Measurements from ENCODE around the gene UBE2O.
"Not testable (repeated sequence)": the region's sequence is repeated elsewhere in the genome, so short reads cannot be mapped to it uniquely, and the experiment has no call there.

The UBE2O gene

DNA sequence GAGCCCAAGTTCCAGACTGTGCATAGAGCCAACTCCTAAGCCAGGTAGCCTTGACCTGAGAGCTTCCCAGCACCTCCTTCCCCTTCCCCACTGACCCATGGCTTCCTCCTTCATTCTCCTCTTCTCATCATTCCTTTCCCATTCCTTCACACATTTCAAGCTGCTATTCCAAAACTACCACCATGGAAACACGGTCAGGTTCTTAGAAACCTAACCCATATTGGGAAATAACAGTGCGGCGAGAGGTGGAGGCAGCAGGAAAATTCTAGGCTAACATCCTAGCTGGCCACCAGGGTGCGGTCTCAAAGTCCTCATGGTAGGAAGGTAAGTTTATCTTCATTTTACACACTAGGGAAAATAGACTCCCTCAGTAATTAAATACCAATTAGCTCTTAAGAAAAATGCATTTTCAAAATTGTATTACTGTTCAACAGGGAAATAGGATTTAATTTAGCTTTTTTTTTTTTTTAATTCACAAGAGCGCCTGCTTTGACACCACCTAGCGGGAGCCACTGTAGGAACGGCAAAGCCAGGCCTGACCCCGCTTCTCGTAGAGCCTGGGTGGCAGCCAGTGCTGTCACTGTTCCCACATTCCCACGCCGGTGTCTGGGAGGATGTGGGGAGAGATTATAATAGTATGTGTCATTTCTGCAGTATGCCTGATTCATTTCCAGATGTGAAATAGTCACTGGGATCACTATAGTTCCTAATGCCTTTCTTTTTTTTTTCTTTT lies 82.5 kb downstream of the UBE2O start:
- Histone ChIP-seq H3K9ac (ENCODE audit: low read length) (no peak overlapping the region), H3K9me3 (ENCODE audit: control insufficient read depth, insufficient read depth, low read depth, low read length) (no peaks in the 10 kb centered on the region), H3K4me3 (ENCODE audit: low read depth, low read length) (no peak overlapping the region), H3K27me3 (ENCODE audit: control insufficient read depth, insufficient read depth, low read length) (no peaks in the 10 kb centered on the region), H3K27ac (ENCODE audit: low read depth, low read length) (no peak overlapping the region), H3K4me1 (ENCODE audit: control insufficient read depth, insufficient read depth, low read length) (peaks cover 4% of the 10 kb centered on the region; the same call in 1 of the 2 replicates), H3K36me3 (ENCODE audit: control insufficient read depth, insufficient read depth, low read length) (no peaks in the 10 kb centered on the region)

DNA sequence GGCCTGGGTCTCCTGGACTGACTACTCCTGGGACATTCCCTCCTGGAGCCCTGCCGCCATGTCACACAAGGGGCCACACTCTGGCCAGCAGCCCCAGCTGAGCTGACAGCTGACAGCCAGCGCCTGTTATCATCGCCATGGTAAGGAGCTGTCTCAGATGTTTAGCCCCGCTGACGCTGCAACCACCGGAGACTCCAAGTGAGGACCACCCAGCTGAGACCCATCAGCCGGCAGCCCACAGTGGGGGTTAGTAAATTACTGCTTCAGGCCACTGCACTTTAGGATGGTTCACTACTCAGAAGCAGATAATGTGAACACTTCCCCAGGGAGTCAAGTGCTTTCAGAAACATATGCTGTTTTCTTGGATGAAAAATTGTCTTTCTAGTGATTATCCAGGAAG lies 83.1 kb downstream of the UBE2O start:
- H3K4me3 ChIP-seq (ENCODE audit: low read depth, low read length) = no peak overlapping the region
- H3K27me3 ChIP-seq (ENCODE audit: control insufficient read depth, insufficient read depth, low read length) = no peaks in the 10 kb centered on the region
- no peaks in the 10 kb centered on the region for H3K9me3 ChIP-seq (ENCODE audit: control insufficient read depth, insufficient read depth, low read depth, low read length)
- H3K27ac ChIP-seq (ENCODE audit: low read depth, low read length) = no peak overlapping the region
- peaks cover 4% of the 10 kb centered on the region; the same call in 1 of the 2 replicates for H3K4me1 ChIP-seq (ENCODE audit: control insufficient read depth, insufficient read depth, low read length)
- H3K36me3 ChIP-seq (ENCODE audit: control insufficient read depth, insufficient read depth, low read length) = no peaks in the 10 kb centered on the region
- H3K9ac ChIP-seq (ENCODE audit: low read length) = no peak overlapping the region

DNA sequence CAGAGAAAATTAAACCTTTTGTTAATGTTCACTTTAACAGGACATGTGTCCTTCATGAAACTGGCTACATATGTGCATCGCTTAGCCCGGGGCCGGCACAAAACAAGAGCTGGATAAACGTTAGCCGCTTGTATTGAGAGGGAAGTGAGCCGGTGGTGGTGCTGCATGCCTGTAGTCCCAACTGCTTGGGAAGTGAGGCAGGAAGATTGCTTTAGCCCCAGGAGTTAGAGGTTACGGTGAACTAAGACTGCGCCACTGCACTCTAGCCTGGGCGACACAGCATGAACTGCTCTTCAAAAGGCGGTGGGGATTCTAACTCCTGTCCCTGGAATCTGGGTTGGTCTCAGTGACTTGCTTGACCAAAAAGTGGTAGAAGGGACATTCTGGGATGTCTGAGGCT lies 83.6 kb downstream of the UBE2O start:
- Histone ChIP-seq H3K9me3 (ENCODE audit: control insufficient read depth, insufficient read depth, low read depth, low read length) (no peaks in the 10 kb centered on the region), H3K4me1 (ENCODE audit: control insufficient read depth, insufficient read depth, low read length) (peaks cover 4% of the 10 kb centered on the region; the same call in 1 of the 2 replicates), H3K4me3 (ENCODE audit: low read depth, low read length) (no peak overlapping the region), H3K36me3 (ENCODE audit: control insufficient read depth, insufficient read depth, low read length) (no peaks in the 10 kb centered on the region), H3K27ac (ENCODE audit: low read depth, low read length) (no peak overlapping the region), H3K9ac (ENCODE audit: low read length) (no peak overlapping the region), H3K27me3 (ENCODE audit: control insufficient read depth, insufficient read depth, low read length) (no peaks in the 10 kb centered on the region)

DNA sequence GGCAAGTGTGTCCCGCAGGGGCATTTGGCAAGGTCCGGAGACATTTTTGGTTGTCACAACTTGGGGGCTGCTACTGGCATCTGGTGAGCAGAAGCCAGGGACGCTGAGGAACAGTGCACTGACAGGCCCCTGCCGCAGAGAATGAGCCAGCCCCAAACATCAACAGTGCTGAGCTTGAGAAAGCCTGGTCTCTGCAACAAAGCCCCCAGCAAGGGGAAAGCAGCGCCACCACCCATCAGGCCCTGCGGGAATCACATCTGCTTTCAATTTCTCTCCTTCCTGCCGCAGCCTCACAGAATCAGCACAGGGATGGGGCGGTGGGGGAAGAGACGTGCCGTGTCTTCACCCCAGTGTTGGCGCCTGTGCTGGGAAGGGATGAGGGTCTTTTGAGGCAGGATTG lies 84.4 kb downstream of the UBE2O start:
- Histone ChIP-seq H3K9me3 (ENCODE audit: control insufficient read depth, insufficient read depth, low read depth, low read length) (no peaks in the 10 kb centered on the region), H3K4me3 (ENCODE audit: low read depth, low read length) (no peak overlapping the region), H3K9ac (ENCODE audit: low read length) (no peak overlapping the region), H3K36me3 (ENCODE audit: control insufficient read depth, insufficient read depth, low read length) (no peaks in the 10 kb centered on the region), H3K4me1 (ENCODE audit: control insufficient read depth, insufficient read depth, low read length) (0 out of 2 replicates have a peak, but pooled peaks cover under 1% of the 10 kb centered on the region), H3K27me3 (ENCODE audit: control insufficient read depth, insufficient read depth, low read length) (no peaks in the 10 kb centered on the region), H3K27ac (ENCODE audit: low read depth, low read length) (no peak overlapping the region)

DNA sequence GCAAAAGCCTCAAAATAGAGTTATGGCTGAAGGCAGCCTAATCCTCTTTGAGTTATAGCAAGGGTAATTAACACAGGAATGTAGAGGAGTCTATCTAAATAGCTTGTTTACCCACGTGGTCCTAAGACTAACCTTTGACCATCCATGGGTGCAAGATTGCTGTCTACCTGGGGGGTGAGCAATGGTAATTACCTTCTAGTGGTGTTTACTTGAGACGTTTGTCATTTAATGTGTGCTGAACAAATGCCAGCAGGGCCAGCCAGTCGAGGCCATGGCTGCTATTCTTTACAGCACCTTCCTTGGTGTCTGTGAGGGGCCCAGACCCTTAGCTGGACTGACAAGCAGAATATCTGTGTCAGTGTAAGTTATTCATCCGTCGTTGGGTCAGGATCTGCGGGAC lies 85.3 kb downstream of the UBE2O start:
- Histone ChIP-seq H3K27me3 (ENCODE audit: control insufficient read depth, insufficient read depth, low read length) (no peaks in the 10 kb centered on the region), H3K27ac (ENCODE audit: low read depth, low read length) (no peak overlapping the region), H3K9me3 (ENCODE audit: control insufficient read depth, insufficient read depth, low read depth, low read length) (no peaks in the 10 kb centered on the region), H3K4me1 (ENCODE audit: control insufficient read depth, insufficient read depth, low read length) (no peaks in the 10 kb centered on the region), H3K36me3 (ENCODE audit: control insufficient read depth, insufficient read depth, low read length) (no peaks in the 10 kb centered on the region), H3K4me3 (ENCODE audit: low read depth, low read length) (no peak overlapping the region), H3K9ac (ENCODE audit: low read length) (no peak overlapping the region)

DNA sequence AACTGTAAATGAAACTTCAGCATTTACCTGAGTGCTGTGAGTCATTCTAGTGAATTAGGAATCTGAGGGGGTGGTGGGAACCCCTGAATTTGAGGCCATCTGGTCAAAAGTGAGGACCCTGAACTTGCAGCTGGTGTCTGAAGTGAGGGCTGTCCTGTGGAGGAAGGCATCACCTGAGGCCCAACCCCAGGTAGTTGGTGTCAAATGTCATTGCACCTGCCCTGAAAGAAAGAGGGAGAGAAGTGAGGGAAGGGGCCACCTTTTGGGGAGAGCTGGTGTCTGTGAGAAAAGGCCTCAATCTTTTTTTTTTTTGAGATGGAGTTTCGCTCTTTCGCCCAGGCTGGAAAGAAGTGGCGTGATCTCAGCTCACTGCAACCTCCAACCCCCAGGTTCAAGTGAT lies 86.7 kb downstream of the UBE2O start:
- Histone ChIP-seq H3K9ac (ENCODE audit: low read length) (no peak overlapping the region), H3K4me1 (ENCODE audit: control insufficient read depth, insufficient read depth, low read length) (no peaks in the 10 kb centered on the region), H3K27me3 (ENCODE audit: control insufficient read depth, insufficient read depth, low read length) (no peaks in the 10 kb centered on the region), H3K9me3 (ENCODE audit: control insufficient read depth, insufficient read depth, low read depth, low read length) (no peaks in the 10 kb centered on the region), H3K4me3 (ENCODE audit: low read depth, low read length) (no peak overlapping the region), H3K27ac (ENCODE audit: low read depth, low read length) (no peak overlapping the region), H3K36me3 (ENCODE audit: control insufficient read depth, insufficient read depth, low read length) (no peaks in the 10 kb centered on the region)

DNA sequence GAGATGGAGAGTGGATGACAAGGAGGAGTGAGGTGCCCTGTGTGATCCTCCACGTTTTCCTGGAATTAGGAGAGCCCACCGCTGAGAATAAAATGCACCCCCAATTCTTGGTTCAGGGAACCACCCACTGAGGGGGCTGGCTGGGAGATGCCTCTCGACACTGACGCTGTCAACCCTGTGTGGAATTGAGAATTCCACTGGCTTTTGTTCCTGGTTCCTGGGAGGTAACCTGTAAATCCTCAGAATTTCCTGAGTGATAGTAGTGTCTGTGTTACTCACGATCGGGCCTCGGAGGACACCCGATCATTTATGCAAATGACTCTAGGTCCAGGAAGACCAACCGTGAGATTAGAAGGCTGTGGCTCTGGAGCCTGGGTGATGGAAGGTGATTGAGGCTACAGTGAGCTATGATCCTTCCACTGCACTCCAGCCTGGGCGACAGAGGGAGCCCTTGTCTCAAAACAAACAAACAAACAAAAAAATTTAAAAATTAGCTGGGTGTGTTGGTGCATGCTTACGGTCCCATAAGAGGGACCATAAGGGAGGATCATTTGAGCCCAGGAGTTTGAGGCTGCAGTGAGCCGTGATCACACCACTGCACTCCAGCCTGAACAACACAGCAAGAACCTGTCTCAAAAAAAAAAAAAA lies 87.6 kb downstream of the UBE2O start:
- no peaks in the 10 kb centered on the region for H3K27me3 ChIP-seq (ENCODE audit: control insufficient read depth, insufficient read depth, low read length)
- no peaks in the 10 kb centered on the region for H3K36me3 ChIP-seq (ENCODE audit: control insufficient read depth, insufficient read depth, low read length)
- H3K27ac ChIP-seq (ENCODE audit: low read depth, low read length) = no peak overlapping the region
- H3K4me3 ChIP-seq (ENCODE audit: low read depth, low read length) = no peak overlapping the region
- H3K9me3 ChIP-seq (ENCODE audit: control insufficient read depth, insufficient read depth, low read depth, low read length) = no peaks in the 10 kb centered on the region
- no peak overlapping the region for H3K9ac ChIP-seq (ENCODE audit: low read length)
- H3K4me1 ChIP-seq (ENCODE audit: control insufficient read depth, insufficient read depth, low read length) = no peaks in the 10 kb centered on the region

DNA sequence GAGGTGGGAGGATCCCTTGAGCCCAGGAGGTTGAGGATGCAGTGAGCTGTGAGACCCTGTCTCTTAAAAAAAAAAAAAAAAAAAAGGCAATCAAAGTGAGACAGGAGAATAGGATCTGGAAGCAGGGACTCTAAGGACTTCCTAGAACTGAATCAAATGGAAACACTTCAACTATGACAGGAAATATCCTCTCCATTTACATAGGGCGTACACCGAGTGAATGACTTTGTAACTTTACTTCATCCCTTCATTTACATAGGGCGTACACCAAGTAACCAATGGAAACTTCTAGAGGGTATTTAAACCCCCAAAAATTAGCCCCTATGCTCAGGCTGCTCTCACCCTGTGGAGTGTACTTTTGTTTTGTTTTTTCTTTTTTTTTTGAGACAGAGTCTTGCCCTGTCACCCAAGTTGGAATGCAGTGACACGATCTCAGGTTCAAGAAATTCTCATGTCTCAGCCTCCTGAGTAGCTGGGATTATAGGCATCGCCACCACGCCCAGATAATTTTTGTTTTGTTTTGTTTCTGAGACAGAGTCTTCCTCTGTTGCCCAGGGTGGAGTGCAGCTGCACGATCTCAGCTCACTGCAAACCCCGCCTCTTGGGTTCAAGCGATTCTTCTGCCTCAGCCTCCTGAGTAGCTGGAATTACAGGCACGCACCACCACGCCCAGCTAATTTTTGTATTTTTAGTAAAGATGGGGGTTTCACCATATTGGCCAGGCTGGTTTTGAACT lies 89.7 kb downstream of the UBE2O start:
- Histone ChIP-seq H3K27ac (ENCODE audit: low read depth, low read length) (no peak overlapping the region), H3K9ac (ENCODE audit: low read length) (no peak overlapping the region), H3K4me1 (ENCODE audit: control insufficient read depth, insufficient read depth, low read length) (no peaks in the 10 kb centered on the region), H3K36me3 (ENCODE audit: control insufficient read depth, insufficient read depth, low read length) (no peaks in the 10 kb centered on the region), H3K9me3 (ENCODE audit: control insufficient read depth, insufficient read depth, low read depth, low read length) (no peaks in the 10 kb centered on the region), H3K4me3 (ENCODE audit: low read depth, low read length) (no peak overlapping the region), H3K27me3 (ENCODE audit: control insufficient read depth, insufficient read depth, low read length) (no peaks in the 10 kb centered on the region)

DNA sequence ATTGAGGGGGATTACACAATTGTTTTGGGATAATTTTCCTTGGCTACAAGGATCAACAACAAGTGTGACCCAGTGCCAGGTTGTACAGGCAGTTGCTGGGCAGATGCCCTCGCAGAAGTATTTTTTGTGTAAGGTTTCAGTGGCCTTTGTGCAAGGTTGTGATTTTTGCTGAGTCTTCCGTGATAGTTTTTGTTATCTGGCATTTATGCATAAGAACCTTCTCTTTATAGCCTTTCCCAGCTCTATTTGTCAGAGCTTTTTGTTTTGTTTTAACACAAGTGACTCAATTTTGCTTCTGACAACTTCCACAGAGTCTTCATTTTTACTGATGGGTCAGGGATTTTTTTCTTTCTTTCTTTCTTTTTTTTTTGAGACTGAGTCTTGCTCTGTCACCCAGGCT lies 92.5 kb downstream of the UBE2O start:
- H3K4me3 ChIP-seq (ENCODE audit: low read depth, low read length) = no peak overlapping the region
- H3K27me3 ChIP-seq (ENCODE audit: control insufficient read depth, insufficient read depth, low read length) = no peaks in the 10 kb centered on the region
- H3K27ac ChIP-seq (ENCODE audit: low read depth, low read length) = no peak overlapping the region
- no peaks in the 10 kb centered on the region for H3K36me3 ChIP-seq (ENCODE audit: control insufficient read depth, insufficient read depth, low read length)
- H3K4me1 ChIP-seq (ENCODE audit: control insufficient read depth, insufficient read depth, low read length) = no peaks in the 10 kb centered on the region
- H3K9me3 ChIP-seq (ENCODE audit: control insufficient read depth, insufficient read depth, low read depth, low read length) = no peaks in the 10 kb centered on the region
- H3K9ac ChIP-seq (ENCODE audit: low read length) = no peak overlapping the region

DNA sequence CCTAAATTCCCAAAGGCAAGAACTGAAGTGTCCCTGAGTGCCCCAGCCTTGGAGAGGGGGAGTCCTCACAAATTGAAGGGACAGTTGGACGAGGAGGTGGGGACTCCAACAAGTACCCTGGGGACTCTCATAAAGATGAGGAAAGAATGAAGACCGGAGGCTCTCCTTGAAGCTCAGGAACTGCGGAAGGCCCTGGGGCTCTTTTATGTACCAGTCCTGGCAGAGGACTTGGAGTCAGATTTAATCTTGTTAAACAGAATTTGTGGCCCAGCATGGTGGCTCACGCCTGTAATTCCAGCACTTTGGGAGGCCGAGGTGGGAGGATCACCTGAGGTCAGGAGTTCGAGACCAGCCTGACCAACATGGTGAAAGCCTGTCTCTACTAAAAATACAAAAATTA lies 93.2 kb downstream of the UBE2O start:
- not testable (repeated sequence) for H3K9me3 ChIP-seq (ENCODE audit: control insufficient read depth, insufficient read depth, low read depth, low read length); H3K27me3 ChIP-seq (ENCODE audit: control insufficient read depth, insufficient read depth, low read length); H3K4me3 ChIP-seq (ENCODE audit: low read depth, low read length); H3K27ac ChIP-seq (ENCODE audit: low read depth, low read length); H3K9ac ChIP-seq (ENCODE audit: low read length); H3K36me3 ChIP-seq (ENCODE audit: control insufficient read depth, insufficient read depth, low read length); H3K4me1 ChIP-seq (ENCODE audit: control insufficient read depth, insufficient read depth, low read length)

DNA sequence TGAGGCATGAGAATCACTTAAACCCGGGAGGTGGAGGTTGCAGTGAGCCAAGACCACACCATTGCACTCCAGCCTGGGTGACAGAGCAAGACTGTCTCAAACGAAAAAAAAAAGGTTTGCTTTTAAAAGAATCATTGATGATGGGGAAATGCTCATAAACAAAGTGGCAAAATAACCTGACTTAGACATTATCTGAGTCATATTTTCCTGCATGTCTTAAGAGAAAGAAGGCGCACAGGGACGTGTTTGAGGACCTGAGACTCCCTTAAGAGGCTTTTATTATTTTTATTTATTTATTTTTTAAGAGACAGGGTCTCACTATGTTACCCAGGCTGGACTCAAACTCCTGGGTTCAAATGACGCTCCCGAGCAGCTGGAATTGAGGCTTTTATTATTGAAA lies 93.6 kb downstream of the UBE2O start:
- Histone ChIP-seq H3K9ac (ENCODE audit: low read length) (no peak overlapping the region), H3K9me3 (ENCODE audit: control insufficient read depth, insufficient read depth, low read depth, low read length) (no peaks in the 10 kb centered on the region), H3K36me3 (ENCODE audit: control insufficient read depth, insufficient read depth, low read length) (no peaks in the 10 kb centered on the region), H3K27me3 (ENCODE audit: control insufficient read depth, insufficient read depth, low read length) (no peaks in the 10 kb centered on the region), H3K4me1 (ENCODE audit: control insufficient read depth, insufficient read depth, low read length) (peaks cover 4% of the 10 kb centered on the region; the same call in 1 of the 2 replicates), H3K4me3 (ENCODE audit: low read depth, low read length) (no peak overlapping the region), H3K27ac (ENCODE audit: low read depth, low read length) (no peak overlapping the region)
